ENCODE measurements around the gene TTC21B. TPM values are rescaled to one million over a fixed set of nuclear protein-coding genes. Genes with fewer than 3 reads are reported as not detected.

The TTC21B gene
- total and polyA plus RNA-seq, 2 of the 8 experiments (the other 6 are each of a cell fraction or from before 2014, with no cell fraction given) = 6.9 to 20.8 TPM

DNA sequence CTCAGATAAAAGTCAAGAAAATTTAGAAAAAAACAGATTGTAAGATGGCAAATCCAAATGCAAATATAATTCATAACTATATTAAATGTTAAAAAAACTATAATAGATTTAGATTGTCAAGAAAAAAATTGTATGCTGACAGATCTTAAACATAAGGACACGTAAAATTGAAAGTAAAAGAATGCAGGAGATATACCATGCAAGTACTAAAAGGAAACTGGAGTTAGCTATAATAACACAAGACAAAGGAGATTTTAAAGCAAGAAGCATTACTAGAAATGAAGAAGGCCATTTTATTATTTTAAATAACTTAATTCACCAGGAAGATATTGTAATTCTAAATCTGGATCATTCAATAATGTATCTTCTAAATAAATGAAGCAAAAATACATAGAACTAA is 48.3 kb downstream of the TTC21B start (continued):
- no peak for TF ChIP-seq SP2 (IDR thresholded peaks at IDR 0.05; ENCODE audit: low read length)
- no peak for TF ChIP-seq POLR2AphosphoS5 (IDR thresholded peaks at IDR 0.05; ENCODE audit: low read depth, low read length)
- TF ChIP-seq JUN (IDR thresholded peaks at IDR 0.05; ENCODE audit: low read depth, low read length) = no peak
- no peak for TF ChIP-seq NRF1 (IDR thresholded peaks at IDR 0.05; ENCODE audit: low read depth, low read length)
- no peak for TF ChIP-seq ATF2 (IDR thresholded peaks at IDR 0.05; ENCODE audit: low read length)
- TF ChIP-seq RBBP5 (IDR thresholded peaks at IDR 0.05; ENCODE audit: borderline replicate concordance, low read depth, low read length) = no peak
- no peak for TF ChIP-seq NANOG (IDR thresholded peaks at IDR 0.05; ENCODE audit: insufficient read depth, low read depth, low read length, poor library complexity, severe bottlenecking)
- no peak for TF ChIP-seq PHF8 (conservative IDR thresholded peaks at IDR 0.05; ENCODE audit: low read depth, low read length)
- TF ChIP-seq KDM4A (IDR thresholded peaks at IDR 0.05; ENCODE audit: low read depth, low read length, severe bottlenecking) = no peak
